HG02588 (cell line): ENCODE results near the gene PIP5K1C.
"Not testable (repeated sequence)": the region's sequence is repeated elsewhere in the genome, so short reads cannot be mapped to it uniquely, and the experiment has no call there.

Source experiments
- ATAC-seq: cut with Tn5 transposase; IDR thresholded peaks from one replicate; pipeline ENCODE4 v1.9.1; 2021; ENCODE audit warnings: mild to moderate bottlenecking, moderate library complexity; ENCODE audit not compliant: unreplicated experiment

PIP5K1C gene

DNA sequence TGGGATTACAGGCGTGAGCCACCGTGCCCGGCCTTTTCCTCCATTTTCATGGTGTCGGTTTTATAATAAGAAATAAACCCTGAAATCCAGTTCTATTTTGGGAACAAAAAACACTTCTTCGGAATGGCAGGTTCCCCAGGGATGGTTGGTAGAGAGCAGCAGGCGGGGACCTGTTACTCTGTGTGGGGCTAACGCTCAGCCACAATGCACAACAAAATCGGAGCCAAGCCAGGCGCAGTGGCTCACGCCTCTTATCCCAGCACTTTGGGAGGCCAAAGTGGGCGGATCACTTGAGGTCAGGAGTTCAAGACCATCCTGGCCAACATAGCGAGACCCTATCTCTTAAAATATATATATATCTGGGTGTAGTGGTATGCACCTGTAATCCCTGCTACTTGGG lies 99.2 kb downstream of the PIP5K1C start:
- no peak for ATAC-seq

DNA sequence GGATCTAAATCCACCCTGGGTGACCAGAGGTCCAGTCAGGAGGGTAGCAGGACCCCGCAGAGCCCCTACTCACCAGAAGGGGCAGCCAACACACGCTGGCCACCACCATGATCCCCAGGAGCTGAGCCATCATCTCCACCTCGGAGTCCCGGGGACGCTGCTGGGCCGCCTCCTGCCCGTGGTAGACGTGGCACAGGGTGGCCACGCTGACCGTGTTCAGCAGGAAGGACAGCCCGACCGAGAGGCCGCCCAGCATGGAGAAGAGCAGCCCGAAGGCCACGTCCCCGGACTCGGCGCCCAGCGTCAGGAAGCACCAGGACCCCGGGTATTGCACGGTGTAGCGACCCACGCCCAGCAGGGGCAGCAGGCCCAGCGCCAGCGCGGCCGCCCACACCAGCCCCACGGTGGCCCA lies 100.5 kb downstream of the PIP5K1C start:
- ATAC-seq = no peak

DNA sequence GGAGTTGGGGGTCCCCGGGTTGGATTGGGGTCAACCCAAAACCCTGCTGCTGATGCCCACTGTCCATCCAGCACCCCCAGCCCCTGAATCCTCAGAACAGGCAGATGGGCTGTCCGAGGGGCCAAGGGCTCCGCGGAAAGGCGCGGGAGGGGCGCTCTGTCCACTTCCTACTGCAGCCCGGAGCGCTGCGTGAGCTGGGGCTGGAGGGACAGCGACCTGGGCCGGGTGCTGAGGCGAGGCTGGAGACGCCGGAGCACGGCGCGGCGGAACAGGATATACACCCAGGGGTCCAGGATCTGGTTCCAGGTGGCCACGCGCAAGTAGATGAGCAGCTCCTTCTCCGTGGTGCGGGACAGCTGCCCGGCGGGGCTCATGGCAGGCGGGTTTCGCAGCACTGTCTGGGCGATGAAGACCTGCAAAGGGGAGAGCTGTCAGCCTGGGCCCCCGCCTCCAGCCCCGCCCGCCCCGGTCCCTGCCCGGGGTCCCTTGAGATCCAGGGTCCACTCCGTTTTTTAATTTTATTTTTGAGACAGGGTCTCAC lies 104.7 kb downstream of the PIP5K1C start:
- ATAC-seq = no peak

DNA sequence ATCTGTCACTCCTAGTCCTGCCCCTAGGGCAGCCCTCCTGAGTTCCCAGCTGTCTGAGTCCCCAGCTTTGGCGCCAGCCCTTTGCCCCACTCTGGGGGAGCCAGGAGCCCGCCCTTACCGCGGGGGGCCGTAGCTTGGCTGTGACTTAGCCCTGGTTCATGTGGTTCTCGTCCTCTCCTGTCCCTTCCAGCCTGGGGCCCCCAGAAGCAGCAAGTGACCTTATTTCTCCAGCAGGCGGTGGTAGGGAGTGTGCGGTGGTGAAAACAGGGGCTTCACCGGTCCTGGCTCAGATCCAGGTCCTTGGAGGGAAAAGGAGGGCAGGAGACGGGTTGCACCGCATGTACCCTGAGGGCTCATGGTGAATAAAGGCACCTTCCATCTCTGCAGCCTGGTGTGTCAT lies 107.1 kb downstream of the PIP5K1C start:
- ATAC-seq = no peak

DNA sequence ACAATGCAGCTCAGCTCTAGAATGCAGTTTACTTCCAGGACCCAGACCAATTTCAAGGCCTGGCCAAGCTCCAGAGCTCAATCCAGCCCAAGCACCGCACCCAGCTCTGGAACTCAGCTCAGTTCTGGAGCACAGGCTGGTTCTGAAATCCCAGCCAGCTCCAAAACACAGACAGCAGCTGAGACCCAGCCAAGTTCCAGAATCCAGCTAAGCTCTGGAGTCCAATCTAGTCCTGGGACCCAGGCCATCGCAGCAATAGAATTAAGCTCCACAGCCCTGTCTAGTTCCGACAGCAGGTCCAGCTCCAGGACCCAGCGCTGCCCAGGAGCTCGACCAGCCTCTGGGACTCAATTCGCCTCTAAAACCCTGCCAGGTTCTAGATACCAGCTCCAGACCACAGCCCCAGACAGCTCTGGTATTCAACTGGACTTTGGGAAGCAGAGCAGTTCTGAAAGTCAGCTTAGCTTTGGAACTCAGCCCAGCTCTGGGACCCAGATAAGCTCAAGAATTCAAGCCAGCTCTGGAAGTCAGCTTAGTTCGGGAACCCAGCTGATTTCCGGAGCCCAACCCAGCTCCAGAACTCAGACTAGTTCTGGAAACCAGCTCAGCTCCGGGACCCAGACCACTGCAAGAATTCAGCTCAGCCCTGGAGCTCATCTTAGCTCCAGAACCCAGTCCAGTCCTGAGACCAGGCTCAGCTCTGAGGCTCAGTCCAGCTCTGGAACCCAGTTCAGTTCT lies 108.2 kb downstream of the PIP5K1C start:
- ATAC-seq = no peak

DNA sequence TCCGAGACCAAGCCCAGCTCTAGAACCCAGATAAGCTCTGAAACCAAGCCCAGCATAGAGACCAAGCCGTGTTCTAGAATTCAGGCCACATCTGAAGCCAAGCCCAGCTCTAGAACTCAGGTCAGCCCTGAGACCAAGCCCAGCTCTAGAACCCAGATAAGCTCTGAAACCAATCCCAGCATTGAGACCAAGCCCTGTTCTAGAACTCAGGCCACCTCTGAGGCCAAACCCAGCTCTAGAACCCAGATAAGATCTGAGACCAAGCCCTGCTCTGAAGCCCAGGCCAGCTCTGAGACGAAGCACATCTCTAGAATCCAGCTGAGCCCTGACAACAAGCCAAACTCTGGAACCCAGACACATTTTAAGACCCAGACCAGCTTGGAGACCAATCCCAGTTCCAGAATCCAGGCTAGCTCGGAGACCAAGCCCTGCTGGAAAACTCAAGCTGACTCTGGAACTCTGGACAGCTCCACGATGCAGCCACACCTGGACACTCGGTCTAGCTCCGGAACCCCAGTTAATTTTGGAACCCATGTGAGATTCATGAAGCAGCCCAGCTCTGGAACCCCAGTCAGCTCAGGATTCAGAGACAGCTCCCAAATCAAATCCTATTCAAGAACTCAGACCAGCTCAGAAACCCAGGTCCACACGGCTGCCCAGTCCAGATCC lies 109.1 kb downstream of the PIP5K1C start:
- no peak for ATAC-seq

DNA sequence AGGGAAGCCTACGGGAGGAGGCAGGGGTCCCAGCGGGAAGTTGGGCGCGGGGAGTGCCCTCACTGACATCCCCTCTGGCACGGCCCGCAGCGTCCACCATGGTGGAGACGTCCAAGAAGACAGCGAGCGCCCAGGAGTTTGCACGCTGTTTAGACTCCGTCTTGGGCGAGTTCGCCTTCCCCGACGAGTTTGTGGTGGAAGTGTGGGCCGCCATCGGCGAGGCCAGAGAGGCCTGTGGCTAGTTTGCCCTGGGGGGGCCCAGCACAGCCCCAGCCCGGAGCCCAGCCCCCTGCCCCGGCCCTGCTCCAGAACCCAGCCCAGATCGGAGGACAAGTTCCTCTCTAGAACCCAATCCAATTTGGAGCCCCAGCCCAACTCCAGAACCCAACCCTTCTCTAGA lies 110.3 kb downstream of the PIP5K1C start:
- ATAC-seq = no peak

DNA sequence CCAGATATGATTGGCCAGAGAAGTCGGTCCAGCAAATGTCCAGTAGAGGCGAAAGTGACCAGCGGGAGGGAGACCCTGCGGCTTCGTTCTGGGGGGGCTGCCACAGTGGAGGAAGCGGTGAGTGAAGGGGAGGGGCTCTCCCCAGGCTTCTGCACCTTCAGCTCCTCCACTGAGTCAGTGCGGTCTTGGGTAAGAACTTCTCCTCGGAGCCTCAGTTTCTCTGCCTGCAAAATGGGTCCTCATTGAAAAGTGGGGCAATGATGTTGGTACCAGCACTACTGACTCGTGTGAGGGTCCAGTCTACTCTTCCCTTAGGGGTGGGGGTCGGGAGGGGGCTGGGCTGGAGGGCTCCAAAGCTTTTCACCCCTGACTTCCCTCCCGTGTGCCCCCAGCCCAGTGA lies 110.8 kb downstream of the PIP5K1C start:
- no peak for ATAC-seq

DNA sequence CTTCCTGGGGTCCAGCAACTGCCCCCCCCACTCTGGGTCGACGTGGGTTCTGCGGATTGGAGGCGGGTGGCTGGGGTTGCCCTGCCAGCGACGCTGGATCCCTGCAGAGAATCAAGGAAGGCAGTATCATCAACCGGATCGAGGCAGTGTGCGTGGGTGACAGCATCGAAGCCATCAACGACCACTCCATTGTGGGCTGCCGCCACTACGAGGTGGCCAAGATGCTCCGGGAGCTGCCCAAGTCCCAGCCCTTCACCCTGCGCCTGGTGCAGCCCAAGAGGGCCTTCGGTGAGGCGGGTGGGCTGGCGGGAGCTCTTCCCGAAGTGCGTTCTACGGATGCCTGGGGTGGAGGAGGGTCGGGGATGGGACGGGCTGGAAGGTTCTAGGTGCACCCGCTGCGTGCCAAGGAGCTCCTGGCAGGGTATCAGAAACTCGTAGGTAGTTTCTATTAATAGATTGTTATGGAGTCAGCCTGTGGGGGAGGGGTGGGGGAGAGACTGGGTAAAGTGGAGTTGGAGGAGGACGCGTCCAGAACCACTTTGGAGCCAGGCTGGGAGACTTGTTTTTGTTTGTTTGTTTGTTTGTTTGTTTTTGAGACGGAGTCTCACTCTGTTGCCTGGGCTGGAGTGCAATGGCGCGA lies 113.4 kb downstream of the PIP5K1C start:
- ATAC-seq = no peak

DNA sequence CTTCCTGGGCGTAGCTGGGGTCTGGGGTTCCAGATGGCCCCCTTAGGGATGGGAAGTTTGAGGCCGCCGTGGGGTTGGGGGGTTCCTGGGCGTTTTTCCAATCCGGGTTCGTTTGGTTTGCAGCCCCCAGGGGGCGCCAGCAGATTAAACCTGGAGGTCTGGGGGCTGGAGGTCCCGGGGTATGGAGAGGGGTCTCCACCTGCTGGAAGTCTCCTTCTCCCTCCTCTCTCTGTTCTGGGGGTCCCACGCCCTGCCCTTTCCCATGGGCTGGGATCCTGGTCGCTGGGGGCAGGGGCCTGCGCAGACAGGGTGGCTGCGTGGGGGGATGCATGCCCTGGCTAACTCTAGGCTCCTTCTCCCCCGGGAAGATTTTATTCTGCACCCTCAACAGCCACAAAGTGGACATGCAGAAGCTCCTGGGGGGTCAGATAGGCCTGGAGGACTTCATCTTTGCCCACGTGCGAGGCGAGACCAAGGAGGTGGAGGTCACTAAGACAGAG lies 114.1 kb downstream of the PIP5K1C start:
- ATAC-seq = no peak

DNA sequence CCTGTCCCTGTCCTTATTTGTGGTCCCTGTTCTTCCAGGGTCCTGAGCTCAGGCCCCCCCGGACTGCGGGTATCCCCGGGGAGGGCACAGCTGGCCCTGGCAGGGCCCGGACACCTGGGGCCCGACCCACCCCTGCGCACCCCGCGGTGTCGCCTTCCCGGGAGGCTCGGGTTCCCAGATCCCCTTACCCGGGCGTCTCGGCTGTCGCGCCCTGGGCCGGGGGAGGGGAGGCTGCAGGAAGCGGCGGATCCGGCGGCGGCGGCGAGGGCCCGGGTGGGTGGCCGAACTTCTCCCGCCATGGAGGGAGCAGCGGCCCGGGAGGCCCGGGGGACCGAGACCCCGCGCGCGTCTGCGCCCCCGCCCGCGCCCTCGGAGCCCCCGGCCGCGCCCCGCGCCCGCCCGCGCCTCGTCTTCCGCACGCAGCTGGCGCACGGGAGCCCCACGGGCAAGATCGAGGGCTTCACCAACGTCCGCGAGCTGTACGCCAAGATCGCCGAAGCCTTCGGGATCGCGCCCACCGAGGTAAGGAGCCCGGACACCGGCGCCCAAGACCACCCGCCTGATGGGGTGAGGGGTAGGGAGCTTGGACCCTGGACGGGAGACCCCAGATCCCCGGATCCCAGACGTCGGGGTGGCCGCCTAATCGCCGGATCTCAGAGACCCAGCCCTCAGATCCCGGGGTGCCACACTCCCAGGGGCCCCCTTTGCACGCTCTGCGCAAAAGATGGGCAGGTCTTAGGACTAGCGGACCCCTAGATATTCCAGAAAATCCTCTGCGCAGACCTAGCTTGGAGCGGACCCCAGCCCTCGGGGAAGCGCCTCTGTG lies 114.8 kb downstream of the PIP5K1C start, which contains the start of gene GIPC3:
Gene GIPC3, plus strand, starts transcription at position 178 of the 826 bp plus-strand sequence. Its CDS starts 120 bp downstream, at position 298.
- ATAC-seq = no peak

DNA sequence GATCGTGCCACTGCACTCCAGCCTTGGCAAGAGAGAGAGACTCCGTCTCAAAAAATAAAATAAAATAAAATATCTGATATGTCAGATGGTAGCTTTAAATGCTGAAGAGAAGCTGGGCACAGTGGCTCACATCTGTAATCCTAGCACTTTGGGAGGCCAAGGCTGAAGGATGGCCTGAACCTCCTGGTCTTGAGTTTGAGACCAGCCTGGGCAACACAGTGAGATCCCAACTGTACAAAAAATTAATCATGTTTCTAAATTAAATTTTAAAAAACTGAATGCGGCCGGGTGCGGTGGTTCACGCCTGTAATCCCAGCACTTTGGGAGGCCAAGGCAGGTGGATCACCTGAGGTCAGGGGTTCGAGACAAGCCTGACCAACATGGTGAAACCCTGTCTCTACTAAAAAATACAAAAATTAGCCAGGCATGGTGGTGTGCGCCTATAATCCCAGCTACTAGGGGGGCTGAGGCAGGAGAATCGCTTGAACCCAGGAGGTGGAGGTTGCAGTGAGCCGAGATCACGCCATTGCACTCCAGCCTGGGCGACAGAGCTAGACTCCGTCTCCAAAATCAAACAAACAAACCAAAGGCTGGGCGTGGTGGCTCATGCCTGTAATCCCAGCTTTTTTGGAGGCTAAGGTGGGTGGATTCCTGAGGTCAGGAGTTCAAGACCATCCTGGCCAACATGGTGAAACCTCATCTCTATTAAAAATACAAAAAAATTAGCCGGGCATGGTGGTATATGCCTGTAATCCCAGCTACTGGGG lies 116.0 kb downstream of the PIP5K1C start:
- ATAC-seq = not testable (repeated sequence)

DNA sequence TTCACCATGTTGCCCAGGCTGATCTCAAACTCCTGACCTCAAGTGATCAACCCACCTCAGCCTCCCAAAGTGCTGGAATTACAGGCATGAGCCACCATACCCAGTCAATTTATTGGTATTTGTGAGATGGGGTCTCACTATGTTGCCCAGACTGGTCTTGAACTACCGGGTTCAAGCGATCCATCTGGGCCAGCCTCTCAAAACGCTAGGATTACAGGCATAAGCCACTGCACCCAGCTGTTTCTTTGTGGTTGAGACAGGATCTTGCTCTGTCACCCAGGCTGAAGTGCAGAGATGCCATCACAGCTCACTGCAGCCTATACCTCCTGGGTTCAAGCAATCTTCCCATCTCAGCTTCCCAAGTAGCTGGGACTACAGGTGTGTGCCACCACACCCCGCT lies 118.5 kb downstream of the PIP5K1C start:
- not testable (repeated sequence) for ATAC-seq
